CD1c-positive myeloid dendritic cell (primary cell): ENCODE data around the gene SYK.

Source experiments
- DNase-seq: peaks from one replicate; pipeline ENCODE4 v3.0.0-alpha.2; 2016; ENCODE audit errors: extremely low spot score

SYK gene

DNA sequence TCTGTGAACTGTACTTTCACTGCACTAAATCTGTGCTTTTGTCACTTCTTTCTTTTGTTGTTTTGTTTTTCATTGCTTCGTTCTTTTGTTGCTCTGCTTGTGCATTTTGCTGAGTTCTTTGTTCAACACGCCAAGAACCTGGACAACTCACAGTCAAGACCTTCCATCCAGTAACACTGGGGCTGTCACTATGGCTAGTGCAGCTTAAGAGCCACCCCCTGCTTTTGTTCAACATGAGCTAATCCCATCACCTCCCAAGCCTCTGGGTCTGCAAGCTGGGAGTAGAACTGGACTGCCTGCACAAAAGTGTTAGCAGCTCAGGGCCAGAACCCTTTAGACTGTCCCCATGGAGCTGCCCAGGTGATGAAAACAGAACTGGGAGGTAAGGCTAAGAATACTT is 143.7 kb downstream of the SYK start:
- no peak for DNase-seq

- DNase-seq: no peak
Measured at GRCh38 chr9:90946982-90947381, 145.4 kb downstream of the SYK start.
